GM19452 (cell line): ENCODE measurements around the gene COL9A2.
A peak's percentile ranks its signal among the peaks of the same experiment; 100 is the strongest.

Experiments used
- ATAC-seq: cut with Tn5 transposase; IDR thresholded peaks from one replicate; pipeline ENCODE4 v1.9.1; 2021; ENCODE audit not compliant: unreplicated experiment

COL9A2 gene

GRCh38 chr1:40264354-40264781 lies 52.7 kb downstream of the COL9A2 start:
- ATAC-seq, result no peak

- ATAC-seq, result peak; percentile 5
These were observed 58.7 kb downstream of the COL9A2 start for GRCh38 chr1:40258445-40258769.

GRCh38 chr1:40257688-40258444 lies 59.2 kb downstream of the COL9A2 start, which contains the start of gene ZMPSTE24:
Gene ZMPSTE24, plus strand, starts transcription at chr1:40258236. Its CDS starts 36 bp downstream, at chr1:40258272.
- ATAC-seq, result peak; percentile 88

- peak; percentile 4 for ATAC-seq
These were observed 59.8 kb downstream of the COL9A2 start for GRCh38 chr1:40257313-40257687.

GRCh38 chr1:40256401-40257084 lies 60.5 kb downstream of the COL9A2 start:
- no peak for ATAC-seq

- ATAC-seq, result no peak
These were observed 61.9 kb downstream of the COL9A2 start for GRCh38 chr1:40255231-40255630.

GRCh38 chr1:40252601-40253000 lies 64.5 kb downstream of the COL9A2 start:
- no peak for ATAC-seq

GRCh38 chr1:40251456-40251855 lies 65.6 kb downstream of the COL9A2 start:
- no peak for ATAC-seq
